K562 (cell line): Measurements from ENCODE around the gene GLB1L. TPM values are rescaled to one million over a fixed set of nuclear protein-coding genes. Genes with fewer than 3 reads are reported as not detected.

Source experiments
- COPS2 ChIP-seq: fragments of 450-650 bp; conservative IDR thresholded peaks from 2 replicates; pipeline ENCODE4 v1.6.1; 2016; ENCODE audit warnings: mild to moderate bottlenecking, moderate library complexity
- EGR1 ChIP-seq: fragments of 450-650 bp; conservative IDR thresholded peaks from 2 replicates; pipeline ENCODE4 v1.6.1; 2017; ENCODE audit warnings: mild to moderate bottlenecking
- ELK1 ChIP-seq: sonication (generic); formaldehyde crosslinking; IDR thresholded peaks from 2 replicates; pipeline ENCODE4 v1.8.1; 2022; ENCODE audit warnings: missing genetic modification reagents
- FOXK1 ChIP-seq: sonication (generic); formaldehyde crosslinking; IDR thresholded peaks from 2 replicates; pipeline ENCODE4 v1.8.0; 2022; ENCODE audit warnings: missing genetic modification reagents, mild to moderate bottlenecking, borderline replicate concordance
- GTF2F1 ChIP-seq: IDR thresholded peaks from 2 replicates; pipeline ENCODE4 v1.6.1; 2011; ENCODE audit warnings: low read depth, low read length, improper control_type of control experiment
- ILK ChIP-seq: fragments of 450-650 bp; IDR thresholded peaks from 2 replicates; pipeline ENCODE4 v1.6.1; 2016; ENCODE audit warnings: missing genetic modification characterization, low read depth, mild to moderate bottlenecking, missing compliant biosample characterization, moderate library complexity, borderline replicate concordance
- NCOA2 ChIP-seq, 2 experiments: fragments of 450-650 bp; IDR thresholded peaks; 2 replicates each; pipeline ENCODE4 v1.6.1; 2018; ENCODE audit warnings: mild to moderate bottlenecking in 2 of 2, moderate library complexity in 1 of 2; ENCODE audit not compliant: partially characterized antibody in 2 of 2
- NFYB ChIP-seq: IDR thresholded peaks from 2 replicates; pipeline ENCODE4 v1.6.1; 2011; ENCODE audit warnings: mild to moderate bottlenecking, moderate library complexity; ENCODE audit not compliant: insufficient read length; ENCODE audit errors: extremely low read depth
- OTX1 ChIP-seq: fragments of 450-650 bp; formaldehyde crosslinking; IDR thresholded peaks from 2 replicates; pipeline ENCODE4 v1.4.0; 2022; ENCODE audit warnings: mild to moderate bottlenecking
- RAD51 ChIP-seq: fragments of 450-650 bp; IDR thresholded peaks from 2 replicates; pipeline ENCODE4 v1.7.1; 2016; ENCODE audit warnings: low read depth, mild to moderate bottlenecking, borderline replicate concordance
- RCOR1 ChIP-seq, 2 experiments: IDR thresholded peaks; 2 replicates each; pipeline ENCODE4 v1.6.1; 2012; ENCODE audit warnings: low read depth in 2 of 2, low read length in 2 of 2, borderline replicate concordance in 1 of 2, improper control_type of control experiment in 1 of 2
- RFX7 ChIP-seq: fragments of 250-450 bp; sonication (Bioruptor Pico); IDR thresholded peaks from 2 replicates; pipeline ENCODE4 v1.5.1; 2021; ENCODE audit warnings: mild to moderate bottlenecking
- RREB1 ChIP-seq: fragments of 250-450 bp; sonication (Bioruptor Pico); IDR thresholded peaks from 2 replicates; pipeline ENCODE4 v1.4.0; 2020
- VEZF1 ChIP-seq: fragments of 200-800 bp; sonication (Bioruptor generic); IDR thresholded peaks from 2 replicates; pipeline ENCODE4 v1.6.1; 2017; ENCODE audit warnings: missing genetic modification characterization, missing compliant biosample characterization
- YY1 ChIP-seq, 3 experiments: IDR thresholded peaks; 2 replicates each; pipeline ENCODE4 v1.6.1; 2011; ENCODE audit warnings: low read length in 2 of 3, mild to moderate bottlenecking in 2 of 3, moderate library complexity in 2 of 3, borderline replicate concordance in 1 of 3, control low read depth in 1 of 3, low read depth in 1 of 3; ENCODE audit not compliant: insufficient read depth in 3 of 3, insufficient replicate concordance in 2 of 3, control insufficient read depth in 1 of 3, insufficient read length in 1 of 3; ENCODE audit errors: extremely low read depth in 1 of 3
- ZC3H8 ChIP-seq: fragments of 450-650 bp; IDR thresholded peaks from 2 replicates; pipeline ENCODE4 v1.6.1; 2017
- polyA plus RNA-seq, 8 experiments: library from polyadenylated mRNA; depleted of rRNA in 4 of 8; stranded (reverse) in 5 of 8; unstranded in 3 of 8; fragments of >200 nt; fragmentation: Nextera tagmentation in 2 of 8; fragmentation: Illumina TruSeq in 1 of 8; extraction: Ambion mirVana in 2 of 8; extraction: Trizol in 1 of 8; gene quantifications; 2 replicates each; pipeline versions ENCODE4 v1.2.1 to v1.2.3, GENCODE V29; 2011 to 2014; ENCODE audit warnings: inconsistent platforms in 1 of 8, missing spikeins in 1 of 8
- total RNA-seq, 7 experiments: library from RNA; depleted of rRNA in 6 of 7; stranded (reverse); fragments of >200 nt in 6 of 7; fragmentation: Illumina TruSeq in 2 of 7; extraction: Trizol in 2 of 7; gene quantifications; 2 replicates each; pipeline versions ENCODE4 v1.2.1 to v1.2.3, GENCODE V29; 2011 to 2021; ENCODE audit warnings: low replicate concordance in 1 of 7
- TF ChIP-seq, protein P1 (sequence below): fragments of 250-450 bp; sonication (Bioruptor Pico); IDR thresholded peaks from 2 replicates; pipeline ENCODE4 v1.6.1; 2021; ENCODE audit warnings: mild to moderate bottlenecking

The GLB1L gene
- total and polyA plus RNA-seq, 9 of the 15 experiments (the other 6 are each of a cell fraction or from before 2014, with no cell fraction given), result 0.42 to 2.9 (median 2.5) TPM

DNA sequence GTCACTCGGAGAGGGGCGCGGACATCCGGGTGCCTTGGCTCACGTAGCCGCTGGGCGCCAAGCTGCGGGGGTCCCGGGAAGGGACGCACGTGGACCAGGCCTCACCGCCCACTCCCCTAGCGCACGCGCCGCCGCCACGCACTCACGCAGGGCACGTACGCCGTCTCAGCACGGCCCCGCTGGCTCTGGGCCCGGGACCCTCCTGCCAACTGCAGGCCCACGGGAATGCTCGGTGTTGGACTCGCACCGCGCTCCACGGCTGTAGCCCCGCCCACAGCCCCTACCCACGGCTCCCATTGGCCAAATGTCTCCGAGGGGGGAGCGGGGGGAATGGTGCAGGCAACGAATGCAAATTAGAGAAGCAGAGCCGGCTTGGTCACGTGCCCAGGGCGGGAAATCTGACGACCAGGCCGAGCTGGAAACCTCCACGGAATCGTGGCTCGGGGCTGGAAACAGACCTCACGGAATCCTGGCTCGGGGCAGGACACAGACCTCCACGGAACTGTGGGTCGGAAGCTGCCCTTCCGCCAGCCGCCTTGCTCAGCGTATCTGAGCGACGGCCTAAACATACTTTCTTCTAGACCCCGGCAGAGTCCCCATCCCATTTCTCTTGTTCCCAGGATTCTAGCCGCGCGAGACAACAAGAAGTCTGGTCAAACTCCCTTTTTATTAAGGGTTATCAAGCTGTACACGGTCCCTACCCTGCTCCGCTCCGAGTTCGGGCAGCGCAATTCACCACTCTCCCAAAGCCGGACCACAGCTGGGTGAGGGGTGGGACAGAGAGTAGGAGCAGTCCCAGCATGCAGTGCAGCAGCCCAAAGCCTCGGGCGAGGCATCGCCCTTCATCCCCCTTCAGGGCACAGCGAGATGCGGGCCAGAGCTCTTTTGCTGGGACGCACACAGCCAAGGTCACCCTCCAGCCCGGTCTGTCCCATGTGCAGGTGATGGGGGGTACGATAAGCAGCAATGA is 26.2 kb downstream of the GLB1L start, which contains the start of gene ABCB6 (continued):
- TF ChIP-seq VEZF1 (CRISPR knock-in tag) (peak; percentile 98), ELK1 (CRISPR knock-in tag) (no peak), FOXK1 (CRISPR knock-in tag) (no peak), NFYB (peak; percentile 43), ZC3H8 (no peak), RAD51 (peak; percentile 96), YY1 (IDR thresholded peaks at IDR 0.05; ENCODE audit: borderline replicate concordance in 1 of 3, control insufficient read depth in 1 of 3, extremely low read depth in 1 of 3, insufficient read depth in 3 of 3, insufficient read length in 1 of 3, insufficient replicate concordance in 2 of 3, low read depth in 1 of 3, low read length in 2 of 3) (peak in 1 of 3 experiments; percentile 36), RCOR1 (IDR thresholded peaks at IDR 0.05; ENCODE audit: borderline replicate concordance in 1 of 2, low read depth in 2 of 2, low read length in 2 of 2) (peak in 1 of 2 experiments; percentile 51; a peak in 2 of 4 replicates), GTF2F1 (no peak), EGR1 (peak; percentile 66), RFX7 (CRISPR knock-in tag) (no peak), NCOA2 (IDR thresholded peaks at IDR 0.05; ENCODE audit: partially characterized antibody in 2 of 2) (no peak), COPS2 (no peak), RREB1 (CRISPR knock-in tag) (no peak), OTX1 (CRISPR knock-in tag) (no peak), ILK (tag) (no peak)
- TF ChIP-seq, protein P1, sequence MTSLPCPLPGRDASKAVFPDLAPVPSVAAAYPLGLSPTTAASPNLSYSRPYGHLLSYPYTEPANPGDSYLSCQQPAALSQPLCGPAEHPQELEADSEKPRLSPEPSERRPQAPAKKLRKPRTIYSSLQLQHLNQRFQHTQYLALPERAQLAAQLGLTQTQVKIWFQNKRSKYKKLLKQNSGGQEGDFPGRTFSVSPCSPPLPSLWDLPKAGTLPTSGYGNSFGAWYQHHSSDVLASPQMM (CRISPR knock-in tag), result no peak
